ENCODE measurements around the gene FEZ2. TPM values are rescaled to one million over a fixed set of nuclear protein-coding genes. Genes with fewer than 3 reads are reported as not detected.

Gene FEZ2
- total and polyA plus RNA-seq, 2 of the 13 experiments (the other 11 are each of a cell fraction or from before 2014, with no cell fraction given): 42.5 to 59.1 TPM

DNA sequence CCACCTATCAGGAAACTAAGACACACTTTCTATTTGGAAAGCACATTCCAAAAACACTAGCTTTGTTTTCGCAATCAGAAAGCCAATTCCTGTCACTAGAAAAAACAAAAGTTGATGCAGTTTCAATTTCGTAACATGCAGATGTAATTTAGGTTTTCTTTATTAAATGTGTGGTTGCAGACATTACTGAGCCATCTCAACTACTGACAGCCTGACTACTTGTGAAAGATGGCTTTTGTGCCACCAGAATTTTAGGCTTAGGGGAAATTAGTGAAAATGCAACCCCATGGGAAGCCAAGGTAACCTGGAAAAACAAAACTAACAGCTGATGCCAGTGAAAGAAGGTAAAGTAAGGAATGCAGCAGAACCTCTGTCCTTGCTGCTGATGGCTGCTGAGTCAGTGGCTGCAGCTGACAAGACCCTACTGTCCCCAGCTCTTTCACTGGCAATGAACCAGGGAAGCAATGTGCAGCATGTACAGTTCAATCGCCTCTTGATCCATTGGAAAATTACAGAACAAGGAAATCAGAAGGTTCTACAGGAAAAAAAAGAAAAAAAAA lies 34.9 kb downstream of the FEZ2 start (continued):
- TF ChIP-seq MYC (CRISPR knock-in tag; IDR thresholded peaks at IDR 0.05; ENCODE audit: borderline replicate concordance): no peak
- TF ChIP-seq SIX1 (CRISPR knock-in tag; IDR thresholded peaks at IDR 0.05; ENCODE audit: borderline replicate concordance): no peak
- no peak for TF ChIP-seq HMGXB4 (CRISPR knock-in tag; IDR thresholded peaks at IDR 0.05; ENCODE audit: borderline replicate concordance in 1 of 2, low read depth in 1 of 2)
- TF ChIP-seq MLX (CRISPR knock-in tag; IDR thresholded peaks at IDR 0.05): no peak
- TF ChIP-seq SETDB1 (CRISPR knock-in tag; IDR thresholded peaks at IDR 0.05; ENCODE audit: borderline replicate concordance): no peak
- no peak for TF ChIP-seq PRPF4 (IDR thresholded peaks at IDR 0.05; ENCODE audit: low read depth, low read length, poor library complexity, severe bottlenecking)
- TF ChIP-seq, protein P1, sequence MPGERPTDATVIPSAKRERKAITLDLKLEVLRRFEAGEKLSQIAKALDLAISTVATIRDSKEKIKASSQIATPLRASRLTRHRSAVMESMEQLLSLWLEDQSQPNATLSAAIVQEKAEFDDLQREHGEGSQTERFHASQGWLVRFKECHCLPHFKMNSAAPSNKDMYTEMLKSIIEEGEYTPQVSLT (CRISPR knock-in tag; IDR thresholded peaks at IDR 0.05; ENCODE audit: borderline replicate concordance, low read depth): no peak
- no peak for TF ChIP-seq TAF15 (IDR thresholded peaks at IDR 0.05; ENCODE audit: low read depth, low read length, poor library complexity, severe bottlenecking)
- no peak for TF ChIP-seq PHF5A (CRISPR knock-in tag; IDR thresholded peaks at IDR 0.05; ENCODE audit: low read depth, unreplicated experiment)
- TF ChIP-seq SALL2 (CRISPR knock-in tag; IDR thresholded peaks at IDR 0.05): no peak
- no peak for TF ChIP-seq SOX13 (IDR thresholded peaks at IDR 0.05)
- TF ChIP-seq SOX13 (CRISPR knock-in tag; conservative IDR thresholded peaks at IDR 0.05 in 1 of 2, IDR thresholded peaks at IDR 0.05 in 1 of 2): peak in 1 of 2 experiments; percentile 52; a peak in 1 of 4 replicates
- TF ChIP-seq ZNF446 (CRISPR knock-in tag; IDR thresholded peaks at IDR 0.05): no peak
- no peak for TF ChIP-seq ZBTB33 (CRISPR knock-in tag; IDR thresholded peaks at IDR 0.05)
- no peak for TF ChIP-seq PRMT3 (CRISPR knock-in tag; IDR thresholded peaks at IDR 0.05; ENCODE audit: borderline replicate concordance, low read depth)
- TF ChIP-seq ZSCAN31 (CRISPR knock-in tag; IDR thresholded peaks at IDR 0.05; ENCODE audit: low read depth): no peak
- TF ChIP-seq, protein P2, sequence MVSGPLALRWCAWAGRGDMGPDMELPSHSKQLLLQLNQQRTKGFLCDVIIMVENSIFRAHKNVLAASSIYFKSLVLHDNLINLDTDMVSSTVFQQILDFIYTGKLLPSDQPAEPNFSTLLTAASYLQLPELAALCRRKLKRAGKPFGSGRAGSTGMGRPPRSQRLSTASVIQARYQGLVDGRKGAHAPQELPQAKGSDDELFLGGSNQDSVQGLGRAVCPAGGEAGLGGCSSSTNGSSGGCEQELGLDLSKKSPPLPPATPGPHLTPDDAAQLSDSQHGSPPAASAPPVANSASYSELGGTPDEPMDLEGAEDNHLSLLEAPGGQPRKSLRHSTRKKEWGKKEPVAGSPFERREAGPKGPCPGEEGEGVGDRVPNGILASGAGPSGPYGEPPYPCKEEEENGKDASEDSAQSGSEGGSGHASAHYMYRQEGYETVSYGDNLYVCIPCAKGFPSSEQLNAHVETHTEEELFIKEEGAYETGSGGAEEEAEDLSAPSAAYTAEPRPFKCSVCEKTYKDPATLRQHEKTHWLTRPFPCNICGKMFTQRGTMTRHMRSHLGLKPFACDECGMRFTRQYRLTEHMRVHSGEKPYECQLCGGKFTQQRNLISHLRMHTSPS (CRISPR knock-in tag; IDR thresholded peaks at IDR 0.05; ENCODE audit: low read depth): no peak
- TF ChIP-seq SP140L (CRISPR knock-in tag; IDR thresholded peaks at IDR 0.05; ENCODE audit: borderline replicate concordance): no peak
- no peak for TF ChIP-seq ZNF574 (CRISPR knock-in tag; IDR thresholded peaks at IDR 0.05)
